GM23338 (cell line): ENCODE data around the gene LCTL. TPM values are rescaled to one million over a fixed set of nuclear protein-coding genes. Genes with fewer than 3 reads are reported as not detected.

Experiments
- ATAC-seq: fragments of 200-7000 bp; cut with Tn5 transposase; 3 replicates; pipeline ENCODE4 v1.9.1; 2020
- DNase-seq: peaks from one replicate; pipeline ENCODE4 v3.0.0-alpha.2; 2015; ENCODE audit warnings: low spot score
- H2AFZ ChIP-seq: fragments of 200-600 bp; sonication (generic); 2 replicates; pipeline ENCODE4 v1.8.0; 2016; ENCODE audit warnings: antibody characterized with exemption, mild to moderate bottlenecking, moderate library complexity
- H3F3A ChIP-seq: fragments of 200-600 bp; sonication (generic); replicated peaks from 2 replicates; pipeline ENCODE4 v1.8.0; 2017; ENCODE audit warnings: antibody characterized with exemption, mixed run types, low read depth
- H3K27ac ChIP-seq: fragments of 200-600 bp; sonication (generic); 2 replicates; pipeline ENCODE4 v1.6.1; 2016; ENCODE audit warnings: low read depth
- H3K27me3 ChIP-seq: fragments of 200-600 bp; sonication (generic); 2 replicates; pipeline ENCODE4 v1.8.0; 2016; ENCODE audit warnings: mild to moderate bottlenecking, mixed run types, moderate library complexity; ENCODE audit not compliant: insufficient read depth
- H3K36me3 ChIP-seq: fragments of 200-600 bp; sonication (generic); 2 replicates; pipeline ENCODE4 v1.8.0; 2016; ENCODE audit warnings: mild to moderate bottlenecking; ENCODE audit not compliant: insufficient read depth
- H3K4me1 ChIP-seq: fragments of 200-600 bp; sonication (generic); 2 replicates; pipeline ENCODE4 v1.8.0; 2016; ENCODE audit warnings: mild to moderate bottlenecking, moderate library complexity; ENCODE audit not compliant: insufficient read depth
- H3K4me2 ChIP-seq: fragments of 200-600 bp; sonication (generic); 2 replicates; pipeline ENCODE4 v1.7.1; 2017; ENCODE audit warnings: mixed run types
- H3K4me3 ChIP-seq: fragments of 200-600 bp; sonication (generic); 2 replicates; pipeline ENCODE4 v1.6.1; 2016; ENCODE audit warnings: mixed run types
- H3K79me2 ChIP-seq: fragments of 200-600 bp; sonication (generic); replicated peaks from 2 replicates; pipeline ENCODE4 v1.8.0; 2017; ENCODE audit warnings: mild to moderate bottlenecking; ENCODE audit not compliant: insufficient read depth
- H3K9me2 ChIP-seq: fragments of 200-600 bp; sonication (generic); 2 replicates; pipeline ENCODE4 v1.8.0; 2017; ENCODE audit not compliant: insufficient read depth
- H4K20me1 ChIP-seq: fragments of 200-600 bp; sonication (generic); replicated peaks from 2 replicates; pipeline ENCODE4 v1.8.0; 2017; ENCODE audit warnings: mild to moderate bottlenecking; ENCODE audit not compliant: insufficient read depth
- H3K27ac Mint-ChIP-seq: 2 replicates; pipeline ENCODE4 v1.8.0; 2020; ENCODE audit warnings: inconsistent platforms, mild to moderate bottlenecking, moderate library complexity, mixed read lengths
- H3K27me3 Mint-ChIP-seq: 3 replicates; pipeline ENCODE4 v1.8.0; 2022; ENCODE audit warnings: low read depth, mild to moderate bottlenecking, moderate library complexity, mixed read lengths, inconsistent platforms; ENCODE audit not compliant: insufficient read depth, poor library complexity
- H3K36me3 Mint-ChIP-seq: 3 replicates; pipeline ENCODE4 v1.8.0; 2021; ENCODE audit warnings: low read depth, mild to moderate bottlenecking, inconsistent platforms, moderate library complexity, mixed read lengths
- H3K4me1 Mint-ChIP-seq: 3 replicates; pipeline ENCODE4 v1.8.0; 2020; ENCODE audit warnings: mild to moderate bottlenecking, inconsistent platforms, mixed read lengths
- H3K4me3 Mint-ChIP-seq: 3 replicates; pipeline ENCODE4 v1.8.0; 2021; ENCODE audit warnings: moderate library complexity, mild to moderate bottlenecking, inconsistent platforms, mixed read lengths
- H3K9me3 Mint-ChIP-seq: 3 replicates; pipeline ENCODE4 v1.8.0; 2020; ENCODE audit warnings: moderate library complexity, mild to moderate bottlenecking, inconsistent platforms, mixed read lengths
- CREB1 ChIP-seq: fragments of 250-450 bp; sonication (Bioruptor Pico); IDR thresholded peaks from 2 replicates; pipeline ENCODE4 v1.5.0; 2020; ENCODE audit warnings: low read depth, mild to moderate bottlenecking, moderate library complexity
- EZH2 ChIP-seq: fragments of 200-600 bp; sonication (generic); IDR thresholded peaks from one replicate; pipeline ENCODE4 v1.8.0; 2017; ENCODE audit warnings: antibody characterized with exemption, mild to moderate bottlenecking, low read depth; ENCODE audit not compliant: unreplicated experiment
- EZH2phosphoT487 ChIP-seq: fragments of 200-600 bp; sonication (generic); IDR thresholded peaks from one replicate; pipeline ENCODE4 v1.8.1; 2018; ENCODE audit warnings: antibody characterized with exemption; ENCODE audit not compliant: unreplicated experiment
- JUNB ChIP-seq: IDR thresholded peaks from one replicate; pipeline ENCODE4 v1.6.1; 2016; ENCODE audit warnings: antibody characterized with exemption; ENCODE audit not compliant: unreplicated experiment
- NANOG ChIP-seq: IDR thresholded peaks from 2 replicates; pipeline ENCODE4 v1.6.1; 2016; ENCODE audit warnings: antibody characterized with exemption, borderline replicate concordance
- POLR2AphosphoS5 ChIP-seq: IDR thresholded peaks from 2 replicates; pipeline ENCODE4 v1.6.1; 2016; ENCODE audit warnings: antibody characterized with exemption, low read depth
- STAT1 ChIP-seq: IDR thresholded peaks from one replicate; pipeline ENCODE4 v1.6.1; 2016; ENCODE audit warnings: antibody characterized with exemption; ENCODE audit not compliant: unreplicated experiment
- ZNF114 ChIP-seq: fragments of 250-450 bp; sonication (Bioruptor Pico); IDR thresholded peaks from 2 replicates; pipeline ENCODE4 v1.5.0; 2020; ENCODE audit warnings: mild to moderate bottlenecking, moderate library complexity
- ZNF331 ChIP-seq: fragments of 250-450 bp; sonication (Bioruptor Pico); IDR thresholded peaks from 2 replicates; pipeline ENCODE4 v1.5.0; 2020; ENCODE audit warnings: low read depth, mild to moderate bottlenecking, moderate library complexity
- polyA plus RNA-seq: library from polyadenylated mRNA; unstranded; fragments of >200 nt; fragmentation: Nextera tagmentation; extraction: Ambion mirVana; gene quantifications from 2 replicates; pipeline ENCODE4 v1.2.1, GENCODE V29; 2016
- total RNA-seq: library from RNA; depleted of rRNA; stranded (reverse); fragments of >200 nt; shearing (Covaris generic); gene quantifications from 2 replicates; pipeline ENCODE4 v1.2.3, GENCODE V29; 2014
- TF ChIP-seq, protein P1 (sequence below), 2 experiments: fragments of 200-600 bp in 1 of 2; sonication (generic) in 1 of 2; conservative IDR thresholded peaks; 2 replicates each; pipeline versions ENCODE4 v1.5.1 to v1.6.1; 2016 to 2017; ENCODE audit warnings: antibody characterized with exemption in 2 of 2, low read depth in 2 of 2, mild to moderate bottlenecking in 2 of 2, moderate library complexity in 1 of 2
- TF ChIP-seq, protein P2 (sequence below): IDR thresholded peaks from one replicate; pipeline ENCODE4 v1.6.1; 2018; ENCODE audit warnings: antibody characterized with exemption; ENCODE audit not compliant: unreplicated experiment
- TF ChIP-seq, protein P3 (sequence below): IDR thresholded peaks from 2 replicates; pipeline ENCODE4 v1.6.1; 2016; ENCODE audit warnings: antibody characterized with exemption

Gene LCTL
- total and polyA plus RNA-seq, 2 experiments from 2014 or later = 2.3 to 5.6 TPM

DNA sequence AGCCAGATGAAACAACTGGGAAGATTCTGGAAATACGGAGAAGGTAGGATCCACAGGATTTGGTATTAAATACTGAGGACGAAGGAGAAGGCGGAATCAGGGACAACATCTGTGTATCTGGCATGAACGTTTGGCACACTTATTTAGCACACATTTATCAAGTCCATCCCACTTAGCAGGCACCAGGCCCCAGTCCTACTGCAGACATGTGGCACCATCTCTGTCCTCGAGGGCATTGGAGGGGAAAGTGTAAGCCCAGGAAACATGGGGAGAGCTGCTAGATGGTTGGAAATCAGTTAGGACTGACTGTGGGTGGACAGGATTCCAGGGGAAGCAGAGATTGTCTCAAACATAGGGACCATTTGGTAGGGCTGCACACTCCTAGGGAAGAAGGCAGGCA is 29.0 kb upstream of the LCTL start (continued):
- TF ChIP-seq NANOG (no peak), EZH2phosphoT487 (no peak), ZNF331 (CRISPR knock-in tag) (no peak), POLR2AphosphoS5 (no peak), STAT1 (no peak), CREB1 (no peak), EZH2 (no peak)
- TF ChIP-seq, protein P1, sequence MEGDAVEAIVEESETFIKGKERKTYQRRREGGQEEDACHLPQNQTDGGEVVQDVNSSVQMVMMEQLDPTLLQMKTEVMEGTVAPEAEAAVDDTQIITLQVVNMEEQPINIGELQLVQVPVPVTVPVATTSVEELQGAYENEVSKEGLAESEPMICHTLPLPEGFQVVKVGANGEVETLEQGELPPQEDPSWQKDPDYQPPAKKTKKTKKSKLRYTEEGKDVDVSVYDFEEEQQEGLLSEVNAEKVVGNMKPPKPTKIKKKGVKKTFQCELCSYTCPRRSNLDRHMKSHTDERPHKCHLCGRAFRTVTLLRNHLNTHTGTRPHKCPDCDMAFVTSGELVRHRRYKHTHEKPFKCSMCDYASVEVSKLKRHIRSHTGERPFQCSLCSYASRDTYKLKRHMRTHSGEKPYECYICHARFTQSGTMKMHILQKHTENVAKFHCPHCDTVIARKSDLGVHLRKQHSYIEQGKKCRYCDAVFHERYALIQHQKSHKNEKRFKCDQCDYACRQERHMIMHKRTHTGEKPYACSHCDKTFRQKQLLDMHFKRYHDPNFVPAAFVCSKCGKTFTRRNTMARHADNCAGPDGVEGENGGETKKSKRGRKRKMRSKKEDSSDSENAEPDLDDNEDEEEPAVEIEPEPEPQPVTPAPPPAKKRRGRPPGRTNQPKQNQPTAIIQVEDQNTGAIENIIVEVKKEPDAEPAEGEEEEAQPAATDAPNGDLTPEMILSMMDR (conservative IDR thresholded peaks at IDR 0.05; ENCODE audit: low read depth in 2 of 2) = no peak
- TF ChIP-seq, protein P2, sequence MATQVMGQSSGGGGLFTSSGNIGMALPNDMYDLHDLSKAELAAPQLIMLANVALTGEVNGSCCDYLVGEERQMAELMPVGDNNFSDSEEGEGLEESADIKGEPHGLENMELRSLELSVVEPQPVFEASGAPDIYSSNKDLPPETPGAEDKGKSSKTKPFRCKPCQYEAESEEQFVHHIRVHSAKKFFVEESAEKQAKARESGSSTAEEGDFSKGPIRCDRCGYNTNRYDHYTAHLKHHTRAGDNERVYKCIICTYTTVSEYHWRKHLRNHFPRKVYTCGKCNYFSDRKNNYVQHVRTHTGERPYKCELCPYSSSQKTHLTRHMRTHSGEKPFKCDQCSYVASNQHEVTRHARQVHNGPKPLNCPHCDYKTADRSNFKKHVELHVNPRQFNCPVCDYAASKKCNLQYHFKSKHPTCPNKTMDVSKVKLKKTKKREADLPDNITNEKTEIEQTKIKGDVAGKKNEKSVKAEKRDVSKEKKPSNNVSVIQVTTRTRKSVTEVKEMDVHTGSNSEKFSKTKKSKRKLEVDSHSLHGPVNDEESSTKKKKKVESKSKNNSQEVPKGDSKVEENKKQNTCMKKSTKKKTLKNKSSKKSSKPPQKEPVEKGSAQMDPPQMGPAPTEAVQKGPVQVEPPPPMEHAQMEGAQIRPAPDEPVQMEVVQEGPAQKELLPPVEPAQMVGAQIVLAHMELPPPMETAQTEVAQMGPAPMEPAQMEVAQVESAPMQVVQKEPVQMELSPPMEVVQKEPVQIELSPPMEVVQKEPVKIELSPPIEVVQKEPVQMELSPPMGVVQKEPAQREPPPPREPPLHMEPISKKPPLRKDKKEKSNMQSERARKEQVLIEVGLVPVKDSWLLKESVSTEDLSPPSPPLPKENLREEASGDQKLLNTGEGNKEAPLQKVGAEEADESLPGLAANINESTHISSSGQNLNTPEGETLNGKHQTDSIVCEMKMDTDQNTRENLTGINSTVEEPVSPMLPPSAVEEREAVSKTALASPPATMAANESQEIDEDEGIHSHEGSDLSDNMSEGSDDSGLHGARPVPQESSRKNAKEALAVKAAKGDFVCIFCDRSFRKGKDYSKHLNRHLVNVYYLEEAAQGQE = no peak
- TF ChIP-seq, protein P3, sequence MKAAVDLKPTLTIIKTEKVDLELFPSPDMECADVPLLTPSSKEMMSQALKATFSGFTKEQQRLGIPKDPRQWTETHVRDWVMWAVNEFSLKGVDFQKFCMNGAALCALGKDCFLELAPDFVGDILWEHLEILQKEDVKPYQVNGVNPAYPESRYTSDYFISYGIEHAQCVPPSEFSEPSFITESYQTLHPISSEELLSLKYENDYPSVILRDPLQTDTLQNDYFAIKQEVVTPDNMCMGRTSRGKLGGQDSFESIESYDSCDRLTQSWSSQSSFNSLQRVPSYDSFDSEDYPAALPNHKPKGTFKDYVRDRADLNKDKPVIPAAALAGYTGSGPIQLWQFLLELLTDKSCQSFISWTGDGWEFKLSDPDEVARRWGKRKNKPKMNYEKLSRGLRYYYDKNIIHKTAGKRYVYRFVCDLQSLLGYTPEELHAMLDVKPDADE = no peak

DNA sequence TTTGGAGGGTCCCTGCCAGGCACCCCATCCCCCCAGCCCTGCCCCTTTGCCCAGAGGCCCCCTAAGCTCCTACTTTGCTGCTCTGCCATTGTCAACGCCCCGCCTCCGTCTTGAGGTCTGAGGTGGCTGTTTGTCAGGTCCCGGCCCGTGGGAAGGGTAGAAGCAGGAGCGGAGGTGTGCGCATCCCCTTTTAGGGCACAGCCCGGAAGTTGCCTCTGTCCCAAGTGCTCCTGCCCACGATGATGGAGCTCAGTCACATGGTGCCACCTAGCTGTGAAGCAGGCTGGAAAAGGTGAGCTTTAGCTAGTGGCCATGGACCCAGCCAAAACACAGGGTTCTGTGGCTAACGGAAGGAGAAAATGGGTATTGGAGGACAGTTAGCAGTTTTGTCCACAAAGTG is 28.5 kb upstream of the LCTL start:
- Histone ChIP-seq H3K27ac (no peak overlapping the region), H3K79me2 (no peaks in the 10 kb centered on the region), H3K4me3 (no peak overlapping the region), H4K20me1 (no peaks in the 10 kb centered on the region), H3K27me3 (no peaks in the 10 kb centered on the region), H3F3A (no peaks in the 10 kb centered on the region), H2AFZ (no peak overlapping the region), H3K9me2 (no peaks in the 10 kb centered on the region), H3K36me3 (no peaks in the 10 kb centered on the region), H3K4me2 (no peak overlapping the region), H3K4me1 (no peaks in the 10 kb centered on the region)
- Mint-ChIP-seq H3K27me3 (peaks cover 11% of the 10 kb centered on the region), H3K4me1 (no peaks in the 10 kb centered on the region; the same call in 2 of the 3 replicates), H3K4me3 (no peak overlapping the region), H3K27ac (no peak overlapping the region), H3K36me3 (no peaks in the 10 kb centered on the region), H3K9me3 (no peaks in the 10 kb centered on the region)
- TF ChIP-seq, protein P1 (conservative IDR thresholded peaks at IDR 0.05; ENCODE audit: low read depth in 2 of 2) = peak; percentile 15 to 73; a peak in 2 of 4 replicates
- TF ChIP-seq NANOG (no peak), ZNF114 (CRISPR knock-in tag) (no peak), JUNB (no peak)
- ATAC-seq (peak; percentile 79), DNase-seq (peak; percentile 34)
